GM10266 (cell line): ENCODE measurements around the gene INMT.

ENCODE experiments used
- DNase-seq: peaks from one replicate; pipeline ENCODE4 v3.0.0; 2012; ENCODE audit errors: extremely low spot score
- CTCF ChIP-seq: IDR thresholded peaks from 2 replicates; pipeline ENCODE4 v1.5.1; 2012; ENCODE audit warnings: mild to moderate bottlenecking, low read depth; ENCODE audit not compliant: control insufficient read depth, insufficient read depth; ENCODE audit errors: missing control alignments

The INMT gene

GRCh38 chr7:30733216-30733615 is 18.7 kb upstream of the INMT start:
- DNase-seq = no peak
- TF ChIP-seq CTCF = no peak

- TF ChIP-seq CTCF = no peak
- no peak for DNase-seq
Observed at GRCh38 chr7:30733691-30734090, 18.2 kb upstream of the INMT start.

GRCh38 chr7:30734497-30734896 is 17.4 kb upstream of the INMT start:
- no peak for DNase-seq
- no peak for TF ChIP-seq CTCF

- no peak for TF ChIP-seq CTCF
- no peak for DNase-seq
Observed at GRCh38 chr7:30735631-30736030, 16.3 kb upstream of the INMT start.

- no peak for TF ChIP-seq CTCF
Observed at GRCh38 chr7:30736291-30736690, 15.6 kb upstream of the INMT start.

GRCh38 chr7:30738026-30738915 is 13.7 kb upstream of the INMT start:
- no peak for DNase-seq
- TF ChIP-seq CTCF = no peak

More at GRCh38 chr7:30736291-30736690, 15.6 kb upstream of the INMT start:
- no peak for DNase-seq

GRCh38 chr7:30739691-30740090 is 12.2 kb upstream of the INMT start:
- no peak for DNase-seq
- TF ChIP-seq CTCF = no peak
